Measurements from ENCODE around the gene SNTA1.
"Not testable (repeated sequence)": the region's sequence is repeated elsewhere in the genome, so short reads cannot be mapped to it uniquely, and the experiment has no call there.

Gene SNTA1

DNA sequence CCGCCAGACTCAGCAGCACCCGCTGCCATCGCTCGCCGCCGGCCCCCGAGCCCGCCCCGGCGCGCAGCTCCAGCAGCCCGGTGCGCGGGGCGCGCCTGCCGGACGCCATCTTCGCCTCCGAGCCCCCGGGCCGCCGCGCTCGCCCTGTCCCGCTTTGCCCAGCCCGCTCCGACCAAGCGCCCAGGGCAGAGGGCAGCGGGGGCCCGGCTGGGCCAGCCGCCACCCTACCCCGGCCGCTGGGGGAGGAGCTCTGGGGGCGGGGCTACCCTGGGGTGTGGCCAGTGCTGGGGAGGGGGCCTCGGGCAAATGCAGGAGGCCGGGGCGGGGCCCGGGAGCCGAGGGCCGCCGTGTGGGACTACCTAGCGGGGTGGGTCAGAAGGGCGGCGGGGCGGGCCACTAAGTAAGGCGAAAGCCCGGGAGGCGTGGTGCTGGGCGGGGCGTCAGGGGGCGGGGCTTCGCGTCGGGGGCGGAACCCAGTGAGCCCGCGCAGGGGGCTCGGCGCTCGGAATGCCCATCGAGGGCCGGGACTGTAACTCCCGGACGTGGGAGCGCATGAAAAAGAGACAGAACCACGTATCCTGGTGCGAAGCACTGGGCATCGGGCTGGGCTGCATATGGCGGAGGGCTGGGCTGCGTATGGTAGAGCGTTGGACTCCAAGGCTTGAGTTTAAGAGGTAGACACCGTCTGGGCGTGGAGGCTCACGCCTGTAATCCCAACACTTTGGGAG, at the start of gene SNTA1:
Gene SNTA1 (minus strand): TSS at position 252 of the 728 bp plus-strand sequence. CDS start 143 bp downstream, at position 109.
- DNase-seq (ENCODE audit: low read depth in 2 of 2): peak; percentile 87 to 92

DNA sequence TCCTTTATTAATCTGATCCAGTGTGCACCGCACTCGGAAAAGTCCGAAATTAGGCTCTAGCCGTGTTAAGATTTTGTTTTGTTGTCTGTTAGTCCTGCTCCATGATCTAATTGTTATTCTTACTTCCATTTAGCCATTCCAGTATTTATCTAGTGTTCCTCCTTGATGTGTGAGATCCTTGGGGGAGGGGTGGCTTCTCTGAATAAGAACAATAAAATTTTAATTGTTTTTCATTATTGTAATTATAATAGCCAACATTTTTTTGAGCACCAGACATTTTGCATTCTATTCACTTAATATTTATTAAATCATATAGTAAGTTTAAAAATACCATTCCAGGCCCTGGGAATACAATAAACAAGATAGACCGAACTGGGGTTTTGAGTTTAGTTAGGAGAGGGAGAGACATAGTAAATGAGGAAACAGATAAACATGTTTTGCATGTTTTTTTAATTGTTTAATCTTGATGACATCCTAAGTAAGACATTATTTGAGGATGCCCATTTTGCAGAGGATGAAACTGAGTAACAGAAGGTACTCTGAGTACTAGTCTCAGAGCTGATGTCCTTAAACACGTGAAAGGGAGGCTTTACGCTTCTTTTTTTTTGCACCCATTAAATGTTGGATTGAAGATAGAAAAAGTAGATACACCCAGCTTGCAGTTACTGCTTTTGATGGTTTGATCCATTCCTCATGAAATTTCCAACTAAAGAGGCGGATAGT, 47.5 kb upstream of the SNTA1 start:
- no peak for DNase-seq (ENCODE audit: low read depth in 2 of 2)

DNA sequence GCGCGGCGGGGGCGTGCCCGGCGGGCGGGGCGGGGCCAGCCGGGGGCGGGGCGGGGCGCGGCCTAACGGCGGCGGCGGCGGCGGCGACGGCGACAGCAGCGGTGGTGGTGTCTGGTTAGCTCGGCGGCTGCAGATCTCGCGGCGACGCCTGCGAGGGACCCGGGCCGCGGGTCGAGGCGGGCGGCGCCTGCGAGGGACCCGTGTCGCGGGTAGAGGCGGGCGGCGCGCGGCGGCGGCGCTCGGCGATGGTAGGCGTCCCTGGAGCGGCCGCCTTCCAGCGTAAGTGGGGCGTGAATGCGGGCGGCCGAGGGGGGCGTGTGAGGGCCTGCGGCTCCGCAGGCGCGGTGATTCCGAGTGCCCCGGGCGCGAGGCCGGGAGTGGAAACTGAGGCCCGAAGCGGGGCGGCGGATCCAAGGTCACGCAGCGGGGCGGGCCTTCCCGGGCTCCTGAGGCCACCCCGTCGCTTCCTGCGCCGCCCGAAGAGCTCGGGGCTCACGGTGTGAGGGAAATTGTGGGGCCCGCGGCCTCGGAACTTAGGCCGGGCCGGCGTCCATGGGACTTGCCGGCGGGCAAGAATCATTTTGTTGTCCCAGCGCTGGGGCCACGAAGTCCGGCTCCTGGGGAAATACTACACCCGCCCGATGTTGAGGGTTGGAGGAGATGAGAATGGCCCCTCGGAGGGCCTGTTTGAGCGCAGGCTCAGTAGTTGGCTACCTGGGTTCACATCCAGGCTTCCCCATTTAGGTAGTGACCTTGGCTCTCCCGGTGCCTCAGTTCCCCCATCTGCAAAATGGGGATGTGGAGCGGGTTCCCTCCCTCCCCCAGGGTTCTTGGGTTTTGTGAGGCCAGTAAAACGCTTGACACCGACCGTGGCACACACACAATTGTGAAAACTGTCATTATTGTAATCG, 46.7 kb upstream of the SNTA1 start, which contains the start of gene CBFA2T2:
Gene CBFA2T2 (plus strand): TSS at position 74 of the 911 bp plus-strand sequence. CDS start 172 bp downstream, at position 246.
- DNase-seq (ENCODE audit: low read depth in 2 of 2): peak in 1 of 2 donors; percentile 36

DNA sequence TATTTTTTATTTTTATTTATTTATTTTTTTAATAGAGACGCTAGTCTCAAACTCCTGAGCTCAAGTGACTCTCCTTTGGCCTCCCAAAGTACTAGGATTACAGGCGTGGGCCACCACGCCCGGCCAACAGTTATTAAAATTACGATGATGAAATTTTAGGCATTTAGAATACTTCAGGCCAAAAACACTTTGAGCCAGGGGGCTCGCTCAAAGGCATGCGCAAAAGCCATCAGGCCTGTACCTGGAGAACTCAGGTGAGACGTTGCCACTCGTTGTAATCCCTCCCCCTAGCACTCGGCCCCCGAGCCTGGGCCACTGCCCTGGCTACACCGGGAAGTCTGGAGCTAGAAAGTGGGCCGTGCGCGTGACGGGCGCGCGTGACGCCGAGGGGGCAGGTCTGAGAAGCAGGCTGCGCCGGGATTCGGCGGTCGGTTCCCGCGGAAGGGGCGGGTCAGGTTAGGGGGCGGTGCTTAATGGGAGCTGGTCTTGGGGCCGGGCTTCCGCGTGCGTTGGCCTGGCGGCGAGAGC, 46.0 kb upstream of the SNTA1 start:
- DNase-seq (ENCODE audit: low read depth in 2 of 2): peak; percentile 98

DNA sequence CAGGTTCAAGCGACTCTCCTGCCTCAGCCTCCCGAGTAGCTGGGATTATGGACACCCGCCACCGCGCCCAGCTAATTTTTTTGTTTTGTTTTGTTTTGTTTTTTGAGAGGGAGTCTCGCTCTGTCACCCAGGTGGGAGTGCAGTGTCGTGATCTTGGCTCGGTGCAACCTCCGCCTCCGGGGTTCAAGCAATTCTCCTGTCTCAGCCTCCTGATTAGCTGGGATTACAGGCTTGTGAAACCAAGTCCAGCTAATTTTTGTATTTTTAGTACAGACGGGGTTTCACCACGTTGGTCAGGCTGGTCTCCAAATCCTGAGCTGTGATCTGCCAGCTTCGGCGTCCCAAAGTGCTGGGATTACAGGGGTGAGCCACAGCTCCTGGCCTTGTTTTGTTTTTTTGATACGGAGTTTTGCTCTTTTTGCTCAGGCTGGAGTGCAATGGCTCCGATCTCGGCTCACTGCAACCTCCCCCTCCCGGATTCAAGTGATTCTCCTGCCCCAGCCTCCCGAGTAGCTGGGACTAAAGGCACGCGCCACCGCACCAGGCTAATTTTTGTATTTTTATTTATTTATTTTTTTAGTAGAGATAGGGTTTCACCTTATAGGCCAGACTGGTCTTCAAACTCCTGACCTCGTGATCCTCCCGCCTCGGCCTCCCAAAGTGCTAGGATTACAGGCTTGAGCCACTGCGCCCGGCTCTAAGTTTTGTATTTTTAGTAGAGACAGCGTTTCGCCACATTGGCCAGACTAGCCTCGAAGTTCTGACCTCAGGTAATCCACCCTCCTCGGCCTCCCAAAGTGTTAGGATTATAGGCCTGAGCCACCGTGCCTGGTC, 45.3 kb upstream of the SNTA1 start:
- DNase-seq (ENCODE audit: low read depth in 2 of 2): not testable (repeated sequence)

DNA sequence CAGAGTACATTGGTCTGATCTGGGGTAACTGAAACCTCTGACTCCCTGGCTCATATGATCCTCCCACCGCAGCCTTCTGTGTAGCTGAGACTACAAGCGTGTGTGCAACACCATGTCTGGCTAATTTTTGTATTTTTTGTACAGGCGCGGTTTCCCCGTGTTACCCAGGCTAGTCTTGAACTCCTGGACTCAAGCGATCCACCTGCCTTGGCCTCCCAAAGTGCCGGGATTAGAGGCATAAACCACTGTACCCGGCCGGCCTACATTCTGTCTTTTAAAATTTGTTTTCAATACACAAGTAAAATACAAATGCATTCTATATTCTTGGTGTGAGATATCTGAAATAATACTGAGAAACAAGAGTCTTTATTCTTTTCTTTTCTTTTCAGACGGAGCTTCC, 44.6 kb upstream of the SNTA1 start:
- DNase-seq (ENCODE audit: low read depth in 2 of 2): no peak

DNA sequence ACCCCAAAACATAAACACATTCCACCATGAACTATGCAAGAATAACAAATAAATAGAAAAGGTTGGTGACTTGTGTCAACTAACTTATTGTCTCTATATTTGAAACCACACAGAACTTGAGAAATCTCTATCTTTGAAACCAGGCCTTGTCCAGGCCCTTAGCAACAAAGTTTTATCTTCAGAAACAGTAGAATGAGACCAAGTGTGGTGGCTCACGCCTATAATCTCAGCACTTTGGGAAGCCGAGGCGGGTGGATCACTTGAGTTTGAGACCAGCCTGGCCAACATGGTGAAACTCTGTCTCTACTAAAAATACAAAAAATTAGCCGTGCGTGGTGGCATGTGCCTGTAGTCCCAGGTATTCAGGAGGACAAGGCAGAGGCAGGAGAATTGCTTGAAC, 39.6 kb upstream of the SNTA1 start:
- not testable (repeated sequence) for DNase-seq (ENCODE audit: low read depth in 2 of 2)

DNA sequence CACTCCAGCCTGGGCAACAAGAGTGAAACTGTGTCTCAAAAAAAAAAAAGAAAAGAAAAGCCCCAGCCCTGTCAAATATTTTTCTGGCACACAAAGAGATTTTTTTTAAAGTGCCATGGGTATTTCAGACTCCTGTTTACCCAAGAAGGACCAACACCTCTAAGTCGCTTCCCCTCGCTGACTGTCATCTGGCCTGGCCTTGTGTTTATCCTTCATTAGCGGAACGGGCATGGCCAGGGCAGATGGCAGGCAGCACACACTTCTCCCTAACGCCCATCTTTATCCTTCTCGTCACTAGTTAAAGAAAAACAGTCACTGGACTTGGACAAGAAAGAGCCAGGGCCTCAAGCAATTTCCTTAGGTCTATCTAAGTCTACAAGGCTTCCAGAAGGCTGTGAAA, 39.0 kb upstream of the SNTA1 start:
- no peak for DNase-seq (ENCODE audit: low read depth in 2 of 2)

DNA sequence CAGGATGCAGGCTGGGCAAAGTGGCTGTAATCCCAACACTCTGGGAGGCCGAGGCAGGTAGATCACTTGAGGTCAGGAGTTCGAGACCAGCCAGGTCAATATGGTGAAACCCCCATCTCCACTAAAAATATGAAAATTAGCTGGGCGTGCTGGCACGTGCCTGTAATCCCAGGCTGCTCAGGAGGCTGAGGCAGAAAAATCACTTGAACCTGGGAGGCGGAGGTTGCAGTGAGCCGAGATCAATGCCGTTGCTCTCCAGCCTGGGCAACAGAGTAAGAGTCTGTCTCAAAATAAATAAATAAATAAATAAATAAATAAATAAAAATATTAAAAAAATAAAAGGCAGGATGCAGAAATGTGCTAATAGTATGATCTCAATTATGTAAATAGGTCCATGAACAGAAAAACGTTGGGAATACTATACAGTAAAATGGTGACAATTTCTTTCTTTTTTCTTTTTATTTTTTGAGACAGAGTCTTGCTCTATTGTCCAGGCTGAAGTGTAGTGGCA, 37.9 kb upstream of the SNTA1 start:
- DNase-seq (ENCODE audit: low read depth in 2 of 2): no peak

DNA sequence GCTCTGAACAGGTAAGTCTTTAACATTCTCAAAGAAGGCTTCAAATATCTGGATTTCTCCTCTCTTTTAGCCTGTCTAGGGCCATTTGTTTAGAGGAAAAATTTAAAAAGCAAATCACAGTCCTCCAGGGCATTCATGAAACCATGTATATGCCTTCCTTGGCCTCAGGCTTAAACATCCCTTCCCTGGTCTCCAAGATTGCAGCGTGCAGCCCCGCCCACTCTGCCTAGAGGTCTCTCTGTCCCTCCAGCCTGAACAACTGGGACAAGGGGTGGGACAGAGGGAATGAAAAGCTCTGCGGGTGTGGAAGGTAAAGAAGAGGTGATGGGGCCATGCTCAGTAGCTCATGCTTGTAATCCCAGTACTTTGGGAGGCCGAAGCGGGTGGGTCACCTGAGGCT, 36.5 kb upstream of the SNTA1 start:
- DNase-seq (ENCODE audit: low read depth in 2 of 2): no peak

DNA sequence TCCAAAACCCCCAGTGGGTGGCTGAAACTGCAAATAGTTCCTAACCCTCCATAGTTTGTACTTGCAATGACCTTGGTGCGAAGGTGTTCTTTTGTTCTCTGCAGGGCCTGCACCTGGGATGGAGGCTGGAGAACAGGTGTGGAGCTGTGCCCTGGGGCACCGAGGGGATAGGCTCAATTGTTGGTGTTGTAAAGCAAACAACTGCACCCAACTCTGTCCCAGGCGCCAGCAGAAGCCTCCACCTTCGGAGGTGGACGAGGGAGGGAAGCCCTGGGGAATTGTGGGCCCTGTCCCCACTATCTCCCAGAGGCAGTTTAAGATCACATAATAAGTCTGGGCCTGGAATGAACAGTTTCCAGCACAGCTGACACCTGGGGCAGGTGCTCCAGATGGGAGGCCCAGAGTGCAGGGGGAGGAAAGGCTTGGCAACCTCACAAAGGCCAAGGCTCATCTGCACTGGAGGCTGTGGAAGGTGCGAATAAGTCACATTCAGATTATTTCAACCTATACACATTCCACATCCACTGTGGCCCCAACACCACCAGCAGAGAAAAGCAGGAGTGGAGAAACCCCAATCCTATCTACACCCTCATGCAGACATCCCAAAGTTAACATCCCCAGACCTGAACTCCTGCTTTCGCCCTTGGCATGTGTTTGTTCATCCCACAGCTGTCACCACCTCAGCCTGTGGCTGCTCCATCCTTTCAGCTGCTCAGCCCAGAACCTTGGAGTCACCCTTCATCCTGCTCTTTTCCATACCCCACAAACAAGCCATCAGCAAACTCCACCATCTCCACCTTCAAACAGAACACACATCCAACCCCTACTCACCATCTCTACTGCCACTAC, 34.0 kb upstream of the SNTA1 start:
- DNase-seq (ENCODE audit: low read depth in 2 of 2): no peak

DNA sequence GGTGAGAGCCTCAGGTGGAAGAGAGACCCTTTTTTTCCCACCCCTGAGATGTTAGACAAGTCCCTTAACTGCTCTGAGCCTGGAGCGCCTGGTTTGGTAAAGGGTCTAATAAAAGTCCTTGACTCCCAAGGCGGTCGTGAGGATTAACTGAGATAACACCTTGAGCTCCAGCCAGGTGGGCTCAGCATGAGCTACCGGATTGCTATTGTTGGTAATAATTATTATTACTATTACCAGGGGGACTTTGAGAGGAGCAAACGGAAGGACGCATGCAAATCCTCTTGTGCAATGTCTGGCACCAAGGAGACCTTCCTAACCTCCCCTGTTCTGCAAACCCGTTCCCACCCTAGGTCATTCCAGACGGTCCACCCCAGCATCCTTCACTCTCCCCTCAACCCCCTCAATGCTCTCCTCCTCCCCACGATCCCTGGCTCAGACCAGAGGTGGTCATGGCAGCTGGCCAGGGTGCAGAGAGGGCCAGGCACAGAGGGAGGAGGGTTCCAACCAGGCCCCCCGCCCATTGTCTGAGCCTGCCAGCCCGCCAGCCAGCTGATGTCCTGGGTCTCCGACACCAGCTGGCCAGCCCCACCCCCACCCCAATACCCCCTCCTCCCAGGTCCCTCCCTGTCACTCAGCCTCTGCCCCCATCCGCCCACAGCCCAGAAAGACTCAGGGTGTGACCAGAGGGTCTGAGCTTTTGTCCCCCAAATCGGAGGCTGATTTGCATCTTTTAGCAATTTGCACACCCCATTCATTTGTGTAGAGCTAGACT, 32.0 kb upstream of the SNTA1 start:
- no peak for DNase-seq (ENCODE audit: low read depth in 2 of 2)

DNA sequence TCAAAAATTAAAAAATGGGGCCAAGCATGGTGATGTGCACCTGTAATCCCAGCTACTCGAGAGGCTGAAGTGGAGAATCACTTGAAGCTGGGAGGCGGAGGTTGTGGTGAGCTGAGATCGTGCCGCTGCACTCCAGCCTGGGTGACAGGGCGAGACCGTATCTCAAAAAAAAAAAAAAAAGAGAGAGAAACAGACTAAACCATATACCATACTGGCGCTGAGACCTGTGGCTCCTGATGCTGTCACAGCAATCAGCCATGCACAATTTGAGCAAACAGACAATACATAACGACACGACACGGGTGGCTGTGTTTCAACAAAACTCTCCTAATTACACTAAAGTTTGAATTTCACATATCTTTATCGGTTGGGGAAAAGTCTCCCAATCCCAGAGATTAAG, 31.4 kb upstream of the SNTA1 start:
- DNase-seq (ENCODE audit: low read depth in 2 of 2): no peak

DNA sequence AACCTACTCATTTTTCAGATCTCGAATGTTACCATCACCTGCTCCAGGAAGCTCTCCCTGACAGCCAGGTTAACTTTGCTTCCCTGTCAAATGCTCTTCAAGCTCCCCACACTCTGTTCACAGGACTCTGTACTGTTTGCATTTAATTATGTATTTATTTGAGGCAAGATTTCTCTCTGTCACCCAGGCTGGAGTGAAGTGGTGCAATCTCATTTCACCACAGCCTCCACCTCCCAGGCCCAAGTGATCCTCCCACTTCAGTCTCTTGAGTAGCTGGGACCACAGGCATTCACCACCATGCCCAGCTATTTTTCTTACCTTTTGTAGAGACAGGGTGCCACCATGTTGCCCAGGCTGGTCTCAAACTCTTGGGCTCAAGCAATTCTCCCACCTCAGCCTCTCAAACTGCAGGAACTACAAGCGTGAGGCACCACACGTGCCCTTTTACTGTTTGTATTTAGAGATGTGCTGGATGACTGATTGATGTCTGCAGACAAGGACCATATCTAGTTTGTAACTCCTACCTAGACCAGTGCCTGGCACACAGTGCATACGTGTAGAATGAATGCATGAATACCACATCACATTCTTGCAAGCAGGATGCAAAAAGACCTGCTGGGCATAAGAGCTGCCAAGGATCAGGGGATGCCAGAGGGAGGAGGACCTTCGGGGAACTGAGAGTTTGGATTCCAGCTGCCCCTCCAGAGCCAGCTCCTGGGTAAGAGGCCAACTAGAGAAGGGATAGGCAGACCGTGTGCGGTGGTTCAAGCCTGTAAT, 30.7 kb upstream of the SNTA1 start:
- no peak for DNase-seq (ENCODE audit: low read depth in 2 of 2)

DNA sequence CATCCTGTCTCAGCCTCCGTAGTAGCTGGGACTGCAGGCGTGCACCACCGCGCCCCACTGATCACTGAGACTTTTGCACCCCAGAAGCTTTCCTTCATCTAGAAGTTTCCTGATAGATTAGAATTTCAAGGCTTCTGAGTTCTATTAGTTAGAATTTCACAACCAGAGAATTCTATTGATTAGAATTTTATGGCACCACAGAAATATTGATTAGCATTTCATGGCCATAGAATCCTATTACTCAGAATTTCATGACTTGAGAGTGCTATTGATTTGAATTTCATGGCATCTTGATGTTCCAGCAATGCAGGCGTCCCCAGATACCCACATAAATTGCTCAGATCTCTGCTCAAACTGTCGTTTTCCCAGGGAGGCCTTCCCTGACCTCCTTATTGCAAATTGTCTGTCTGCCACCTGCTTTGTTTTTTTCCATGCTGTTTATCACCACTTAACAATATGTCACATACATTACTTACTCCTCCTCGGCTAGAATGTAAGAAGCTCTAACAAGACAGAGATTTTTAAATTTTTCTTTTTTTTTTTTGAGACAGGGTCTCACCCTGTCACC, 29.4 kb upstream of the SNTA1 start:
- DNase-seq (ENCODE audit: low read depth in 2 of 2): no peak

DNA sequence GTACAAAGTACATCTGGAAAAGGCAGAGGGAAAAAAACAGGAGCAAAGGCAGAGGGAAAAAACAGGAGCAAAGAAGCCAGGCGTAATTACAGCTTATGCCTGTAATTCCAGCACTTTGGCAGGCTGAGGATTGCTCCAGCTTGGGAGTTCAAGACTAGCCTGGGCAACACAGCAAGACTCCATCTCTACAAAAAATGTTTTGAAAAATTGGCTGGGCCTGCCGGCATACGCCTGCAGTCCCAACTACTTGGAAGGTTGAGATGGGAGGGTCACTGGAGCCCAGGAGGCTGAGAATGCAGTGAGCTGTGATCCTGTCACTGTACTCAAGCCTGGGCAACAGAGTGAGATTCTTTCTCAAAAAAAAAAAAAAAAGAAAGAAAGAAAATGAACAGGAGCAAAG, 27.3 kb upstream of the SNTA1 start:
- no peak for DNase-seq (ENCODE audit: low read depth in 2 of 2)

DNA sequence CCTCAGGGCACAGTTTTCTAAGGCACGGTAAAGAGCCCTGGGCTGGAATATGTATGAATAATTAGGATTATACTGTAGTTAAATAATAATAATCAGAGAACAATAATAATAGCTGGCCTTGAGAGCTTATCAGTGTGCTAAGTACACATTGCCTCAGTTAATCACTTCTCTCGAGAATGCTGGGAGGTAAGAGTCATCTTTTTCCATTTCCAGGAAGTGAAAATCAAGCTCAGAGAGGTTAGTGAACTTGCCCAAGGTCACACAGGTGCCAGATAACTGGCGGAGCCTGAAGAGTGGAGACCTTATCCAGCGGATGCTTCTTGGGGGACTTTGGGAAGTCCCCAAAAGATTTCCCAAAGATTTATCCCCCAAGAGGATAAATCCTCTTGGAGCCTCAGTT, 26.9 kb upstream of the SNTA1 start:
- no peak for DNase-seq (ENCODE audit: low read depth in 2 of 2)

DNA sequence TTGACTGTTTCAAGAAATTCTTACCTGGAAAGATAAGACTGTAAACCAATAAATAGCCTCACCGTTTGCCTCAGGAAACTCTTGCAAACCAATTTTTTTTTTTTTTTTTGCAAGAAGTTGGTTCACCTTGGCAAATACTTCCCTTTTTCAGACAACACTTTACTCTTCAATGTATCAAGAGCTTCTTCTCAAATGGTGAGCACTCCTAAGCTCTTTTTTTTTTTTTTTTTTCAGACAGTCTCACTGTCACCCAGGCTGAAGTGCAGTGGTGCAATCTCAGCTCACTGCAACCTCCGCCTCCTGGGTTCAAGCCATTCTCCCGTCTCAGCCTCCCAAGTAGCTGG, 22.7 kb upstream of the SNTA1 start:
- DNase-seq (ENCODE audit: low read depth in 2 of 2): no peak

Measured in stimulated activated CD4-positive, alpha-beta T cell treated with anti-CD3 and anti-CD28 coated beads, Interleukin-4, amount 100 ng/mL, for 48 hours (primary cell).